M059J (cell line): ENCODE results near the gene ATP11A. TPM values are rescaled to one million over a fixed set of nuclear protein-coding genes. Genes with fewer than 3 reads are reported as not detected.

Experiments used
- DNase-seq: peaks from one replicate; pipeline ENCODE4 v3.0.0-alpha.2; 2012; ENCODE audit warnings: low read depth
- total RNA-seq: library from RNA; depleted of rRNA; stranded (reverse); fragments of >200 nt; shearing (Covaris generic); gene quantifications from 2 replicates; pipeline ENCODE4 v1.2.3, GENCODE V29; 2014

ATP11A gene
- total RNA-seq, 1 experiment from 2014 or later: 6.0 TPM

DNA sequence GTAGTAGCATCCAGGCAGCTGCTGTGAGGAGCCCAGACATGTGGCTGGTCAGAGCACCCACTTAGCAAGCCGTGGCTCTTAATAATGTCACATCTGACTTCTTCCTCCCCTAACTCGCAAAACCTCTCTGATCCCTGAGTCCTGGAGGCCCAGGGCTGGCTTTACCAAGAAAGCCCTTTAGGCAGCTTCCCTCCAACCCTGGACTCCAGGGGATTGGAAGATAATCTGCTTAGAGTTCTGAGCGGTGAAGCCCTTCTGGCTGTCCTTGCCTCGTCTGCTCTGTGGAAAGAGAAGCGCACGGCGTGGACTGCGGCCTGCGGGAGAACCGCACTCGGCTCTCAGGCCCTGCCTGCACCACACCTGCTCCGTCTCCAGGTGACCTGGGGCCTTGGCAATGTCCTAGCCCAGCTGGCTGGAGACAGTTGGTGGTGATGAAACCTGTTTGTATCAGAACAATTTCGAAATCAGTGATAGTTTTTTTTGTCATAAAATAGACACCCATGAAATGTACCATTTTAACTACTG is 214.7 kb downstream of the ATP11A start:
- DNase-seq: no peak

DNA sequence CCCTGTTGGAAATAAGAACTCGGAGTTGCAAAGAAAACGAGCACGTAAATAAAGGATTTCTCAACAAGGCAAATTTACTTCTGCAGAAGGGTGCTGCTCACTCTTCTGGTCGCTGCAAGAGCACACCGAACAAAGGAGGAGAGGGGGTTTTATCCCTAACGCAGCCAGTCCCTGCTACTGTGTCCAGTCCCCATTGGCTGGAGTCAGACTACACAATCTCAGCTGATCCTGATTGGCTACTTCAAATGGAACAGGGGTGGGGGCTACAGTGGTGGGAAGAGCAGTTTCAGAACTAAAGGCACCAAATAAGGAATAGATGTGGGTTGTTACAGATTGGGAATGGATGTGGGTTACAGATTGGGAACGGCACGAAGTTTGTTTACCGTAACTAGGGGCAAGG is 215.2 kb downstream of the ATP11A start:
- no peak for DNase-seq

DNA sequence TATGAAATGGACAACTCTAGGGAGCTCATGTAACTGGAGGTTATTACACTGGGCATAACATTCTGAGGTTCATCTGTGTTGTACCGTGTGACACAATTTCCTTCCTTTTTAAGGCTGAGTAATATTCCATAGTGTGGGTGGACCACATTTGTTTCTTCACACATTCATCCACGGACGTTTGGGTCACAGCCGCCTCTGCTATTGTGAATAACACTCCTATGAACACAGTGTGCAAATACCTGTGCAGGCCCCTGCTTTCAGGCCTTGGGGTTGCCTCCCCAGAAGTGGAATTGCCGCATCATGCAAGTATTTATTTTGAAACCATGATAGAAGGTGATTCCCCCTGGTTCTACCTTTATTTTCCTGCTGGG is 215.8 kb downstream of the ATP11A start:
- no peak for DNase-seq

DNA sequence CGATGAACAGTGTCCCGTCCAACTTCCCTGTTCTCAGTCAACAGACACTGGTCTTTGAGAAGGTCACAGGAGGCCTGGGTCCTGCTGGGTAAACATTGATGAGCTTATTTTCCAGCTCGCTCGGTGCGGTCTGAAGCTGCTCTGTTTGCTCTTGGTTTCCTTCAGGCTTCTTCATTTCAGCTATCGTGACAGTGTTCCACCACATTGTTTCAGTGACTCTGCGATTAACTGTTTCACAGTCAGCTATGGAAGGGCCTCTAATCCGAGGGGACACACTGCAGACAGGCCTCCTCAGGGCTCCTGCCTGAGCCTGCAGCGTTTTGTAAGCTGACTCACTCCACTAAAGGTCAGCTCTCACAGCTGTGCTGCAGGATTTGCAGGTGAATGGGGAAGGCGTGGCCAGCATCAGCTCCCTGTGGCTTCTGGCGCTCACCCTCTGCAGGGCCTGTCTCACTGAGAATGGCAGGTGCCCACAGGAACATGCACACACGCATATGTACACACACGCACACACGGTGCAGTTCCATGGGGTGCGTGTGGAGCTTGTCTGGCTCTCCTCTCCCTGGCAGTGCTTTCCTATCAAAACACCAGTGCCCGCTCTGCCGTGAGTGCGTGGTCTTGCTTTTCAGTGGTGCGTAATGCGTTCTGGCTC is 216.3 kb downstream of the ATP11A start:
- no peak for DNase-seq

DNA sequence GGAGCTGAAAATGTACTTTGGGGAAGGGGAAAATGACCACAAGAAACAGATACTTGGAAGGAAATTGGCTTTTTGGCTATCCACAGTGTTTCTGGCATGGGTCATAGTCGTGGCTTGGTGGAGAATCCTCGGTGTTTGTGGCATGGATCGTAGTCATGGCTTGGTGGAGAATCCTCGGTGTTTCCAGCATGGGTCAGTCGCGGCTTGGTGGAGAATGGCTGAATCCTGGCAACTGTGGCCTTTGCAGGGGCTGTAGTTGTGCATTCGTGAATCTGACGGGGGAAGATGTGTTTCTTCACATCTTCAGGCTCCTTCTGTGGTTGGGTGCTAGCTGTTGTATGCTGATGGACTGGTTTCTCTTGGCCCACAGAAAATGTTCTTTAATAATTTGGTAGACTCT is 217.4 kb downstream of the ATP11A start:
- DNase-seq: no peak

DNA sequence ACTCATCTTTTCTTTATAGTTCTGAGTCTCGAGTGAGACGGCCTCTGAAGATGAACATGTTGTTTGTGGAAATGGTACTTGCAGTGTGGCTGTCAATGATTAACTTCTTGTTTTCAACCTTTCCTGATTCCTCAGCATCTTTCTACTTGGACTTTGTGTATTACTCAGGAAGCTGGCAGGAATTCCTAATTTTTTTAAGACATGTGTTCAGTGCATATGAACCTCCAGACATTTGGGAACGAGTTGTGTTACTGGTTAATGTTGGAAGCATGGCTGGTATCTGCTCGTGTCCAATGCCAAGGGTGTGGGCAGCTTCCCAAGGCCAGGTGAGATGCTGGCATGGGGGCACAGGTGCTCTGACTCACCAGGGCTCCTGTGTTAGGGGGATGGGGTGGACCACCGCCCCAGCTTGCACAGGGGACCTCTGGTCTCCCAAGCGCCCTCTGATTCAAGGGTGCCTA is 218.1 kb downstream of the ATP11A start:
- no peak for DNase-seq

DNA sequence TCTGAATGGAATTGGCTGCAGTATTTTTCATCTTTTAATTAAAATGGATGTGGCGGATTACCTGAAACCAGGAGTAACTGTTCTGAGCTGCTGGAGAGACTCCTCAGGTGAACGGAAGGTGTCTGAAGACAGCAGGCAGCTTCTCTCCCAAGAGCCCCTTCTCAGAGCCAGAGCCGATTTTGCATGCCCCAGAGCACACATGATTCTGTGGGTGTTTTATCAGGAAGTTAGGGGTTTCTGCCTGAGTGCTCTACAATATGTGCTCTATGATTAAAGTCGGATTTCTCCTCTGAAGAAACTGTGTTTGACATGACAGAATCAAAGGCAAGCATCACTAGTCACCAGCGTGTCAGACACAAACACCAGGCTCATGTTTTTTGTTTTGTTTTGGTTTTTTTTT is 218.5 kb downstream of the ATP11A start:
- no peak for DNase-seq

DNA sequence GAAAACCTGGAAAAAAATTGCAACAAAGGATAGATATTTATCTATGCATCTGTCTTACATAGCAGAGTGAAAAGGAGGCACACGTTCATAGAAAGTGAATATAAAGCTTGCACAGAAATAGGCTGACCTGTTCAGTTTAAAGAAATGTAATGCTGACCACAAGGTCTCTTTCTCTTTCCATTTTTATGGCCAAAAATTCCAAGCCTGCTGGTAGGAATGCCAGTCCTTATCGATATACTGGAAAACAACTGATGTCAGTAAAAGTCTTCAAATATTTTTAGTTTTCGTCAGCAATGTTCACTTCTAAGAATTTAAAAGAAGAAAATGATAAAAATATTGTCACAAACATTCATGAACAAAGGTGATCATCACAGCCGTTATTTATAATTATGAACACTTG is 220.2 kb downstream of the ATP11A start:
- no peak for DNase-seq

DNA sequence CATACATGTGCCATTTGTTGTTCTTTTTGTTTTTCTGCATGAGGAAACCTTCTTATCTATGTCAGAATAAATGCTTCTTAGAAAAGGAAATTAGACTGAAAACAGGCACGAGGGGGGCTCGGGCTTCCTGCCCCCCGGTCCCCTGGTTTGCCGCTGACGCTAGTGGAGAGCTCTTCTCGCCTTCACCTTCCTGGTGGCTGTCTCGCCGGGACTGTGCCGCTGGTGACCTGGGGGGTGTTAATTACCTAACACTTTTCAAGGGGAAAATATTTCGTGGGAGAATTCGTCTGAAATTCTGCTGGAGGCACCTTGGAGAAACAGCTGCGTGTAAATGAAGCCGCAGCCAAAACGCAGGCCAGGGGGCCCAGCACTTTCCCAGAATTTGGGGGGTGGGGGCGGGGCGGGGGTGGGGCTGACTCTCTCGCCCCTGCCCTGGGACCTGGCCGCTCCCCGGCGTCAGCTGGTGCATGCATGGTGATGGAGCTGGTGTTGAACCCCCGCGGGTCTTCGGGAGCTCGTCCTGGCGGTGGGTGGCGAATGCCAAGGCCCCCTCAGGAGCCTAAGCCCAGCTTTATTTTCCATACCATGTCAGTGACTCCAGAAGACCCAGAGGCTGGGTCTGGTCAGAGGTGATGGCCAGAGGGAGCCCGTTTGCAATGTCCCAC is 220.9 kb downstream of the ATP11A start:
- no peak for DNase-seq

DNA sequence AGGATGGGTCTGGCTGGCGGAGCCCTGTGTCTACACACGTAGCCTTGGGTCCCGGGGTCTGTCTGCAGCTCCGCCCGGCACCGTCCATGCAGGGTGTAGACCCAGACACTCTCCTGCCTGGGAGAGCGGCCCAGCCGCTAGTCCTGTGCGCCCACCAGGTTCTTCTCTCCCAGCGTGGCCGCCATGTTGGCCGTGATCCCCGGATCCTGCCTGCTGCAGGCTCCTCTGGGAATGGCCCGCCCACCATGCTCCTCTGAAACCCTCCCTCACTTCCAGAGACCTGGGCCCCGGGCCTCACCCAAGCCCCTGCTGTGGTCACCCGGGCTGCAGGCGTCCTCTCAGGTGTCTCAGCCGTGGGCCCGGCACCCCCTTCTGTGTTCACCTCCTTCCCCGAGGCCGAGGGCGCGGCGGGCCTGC is 221.5 kb downstream of the ATP11A start:
- no peak for DNase-seq

DNA sequence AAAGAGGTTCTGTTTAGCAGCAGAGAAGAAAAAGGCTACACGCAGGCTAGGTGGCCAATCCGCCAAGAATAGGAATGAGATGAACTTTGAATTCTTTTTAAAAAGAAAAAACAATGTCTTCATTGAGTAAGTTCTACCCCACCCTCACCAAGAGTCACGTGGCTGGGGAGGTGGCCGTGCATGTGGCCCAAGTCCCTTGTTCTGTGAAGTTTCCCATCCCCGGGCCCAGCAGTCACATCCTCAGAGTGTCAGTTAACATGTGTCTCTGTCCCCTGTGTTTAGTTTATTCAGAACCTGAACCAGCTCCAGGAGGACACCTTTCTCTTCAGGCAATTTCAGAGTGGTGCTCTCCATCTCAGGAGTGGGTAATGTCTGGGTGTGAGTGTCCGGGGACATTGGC is 222.0 kb downstream of the ATP11A start:
- DNase-seq: no peak

DNA sequence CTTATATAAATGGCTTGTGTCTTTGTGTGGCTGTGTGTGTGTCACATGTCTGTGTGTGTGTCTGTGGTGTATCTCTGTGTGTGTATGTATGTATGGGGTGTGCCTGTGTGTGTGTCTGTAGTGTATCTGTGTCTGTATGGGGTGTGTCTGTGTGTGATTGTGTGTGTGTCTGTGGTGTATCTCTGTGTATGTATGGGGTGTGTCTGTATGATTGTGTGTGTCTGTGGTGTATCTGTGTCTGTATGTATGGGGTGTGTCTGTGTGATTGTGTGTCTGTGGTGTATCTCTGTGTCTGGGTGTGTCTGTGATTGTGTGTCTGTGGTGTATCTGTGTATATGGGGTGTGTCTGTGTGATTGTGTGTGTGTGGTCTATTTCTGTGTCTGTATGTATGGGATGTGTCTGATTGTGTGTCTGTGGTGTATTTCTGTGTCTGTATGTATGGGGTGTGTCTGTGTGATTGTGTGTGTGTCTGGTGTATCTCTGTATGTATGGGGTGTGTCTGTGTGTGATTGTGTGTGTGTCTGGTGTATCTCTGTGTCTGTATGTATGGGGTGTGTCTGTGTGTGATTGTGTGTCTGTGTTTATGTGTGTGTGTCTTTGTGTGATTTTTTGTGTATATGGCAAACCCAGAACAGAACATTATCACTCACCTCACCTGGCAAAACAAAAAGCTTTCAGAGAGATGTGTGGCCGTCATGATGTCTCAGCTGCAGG is 223.0 kb downstream of the ATP11A start:
- DNase-seq: no peak

DNA sequence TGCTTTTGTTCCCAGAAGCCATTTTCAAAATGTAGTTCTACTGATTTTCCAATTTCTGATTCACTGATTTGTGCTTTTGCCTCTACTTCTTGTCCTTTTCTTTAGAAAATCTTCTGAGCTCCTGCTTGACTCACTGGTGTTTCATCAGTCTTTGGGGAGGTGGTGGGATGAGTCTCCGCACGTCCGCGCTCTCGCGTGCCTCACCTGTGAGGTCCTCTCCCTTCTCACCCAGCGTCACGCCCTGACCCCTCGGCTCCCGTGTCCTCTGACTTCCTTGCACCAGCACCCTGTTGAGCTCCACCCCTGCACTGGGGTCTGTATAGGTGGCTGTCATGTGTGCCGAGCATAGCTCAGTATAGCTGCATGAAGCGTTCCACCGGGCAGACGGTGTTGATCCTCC is 226.5 kb downstream of the ATP11A start:
- no peak for DNase-seq

DNA sequence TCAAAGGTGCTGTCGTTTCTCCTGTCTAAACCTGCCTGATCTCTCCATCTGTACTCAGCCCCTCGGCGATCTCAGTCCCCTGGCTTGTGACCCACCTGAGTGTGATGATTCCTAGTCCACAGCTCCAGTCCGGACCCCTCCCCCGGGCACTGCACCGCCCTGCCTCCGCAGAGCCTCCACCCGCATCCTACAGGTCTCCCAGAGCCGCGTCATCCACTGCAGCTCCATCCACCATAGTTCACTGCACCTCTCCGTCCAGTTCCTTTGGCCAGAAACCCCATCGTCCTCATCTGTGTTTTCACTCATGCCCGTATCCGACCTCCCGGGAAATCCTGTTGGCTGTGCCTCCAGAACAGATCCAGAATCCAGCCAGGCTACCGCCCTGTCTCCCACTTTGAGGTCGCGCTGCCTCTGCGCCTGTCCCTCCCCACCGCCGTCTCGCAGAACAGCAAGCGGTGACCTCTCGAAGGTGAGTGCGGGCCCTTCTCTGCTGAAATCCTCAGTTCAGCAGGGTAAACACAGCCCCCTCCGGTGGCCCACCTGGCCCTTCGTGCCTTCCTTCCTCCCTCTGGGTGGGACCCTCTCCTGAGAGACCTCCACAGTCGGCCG is 227.3 kb downstream of the ATP11A start:
- DNase-seq: no peak

DNA sequence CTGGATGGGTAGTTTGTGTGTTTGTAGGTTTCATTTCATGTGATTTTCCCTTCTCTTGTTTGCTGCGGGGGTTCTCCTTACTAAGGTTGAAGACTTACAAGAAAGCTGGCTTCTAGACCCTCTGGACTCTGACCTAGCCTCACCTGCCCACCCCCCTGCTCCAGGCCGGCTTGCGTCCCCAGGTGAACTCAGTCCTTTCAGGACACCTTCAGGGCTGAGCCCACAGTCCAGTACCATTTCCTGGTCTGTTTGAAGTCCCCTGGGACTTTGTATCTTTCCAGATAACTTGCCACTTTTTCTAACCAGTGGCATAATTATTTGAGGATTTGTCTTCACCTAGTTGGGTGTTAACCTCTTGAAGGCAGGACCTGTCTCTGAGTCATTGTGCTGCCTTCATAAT is 227.9 kb downstream of the ATP11A start:
- no peak for DNase-seq

DNA sequence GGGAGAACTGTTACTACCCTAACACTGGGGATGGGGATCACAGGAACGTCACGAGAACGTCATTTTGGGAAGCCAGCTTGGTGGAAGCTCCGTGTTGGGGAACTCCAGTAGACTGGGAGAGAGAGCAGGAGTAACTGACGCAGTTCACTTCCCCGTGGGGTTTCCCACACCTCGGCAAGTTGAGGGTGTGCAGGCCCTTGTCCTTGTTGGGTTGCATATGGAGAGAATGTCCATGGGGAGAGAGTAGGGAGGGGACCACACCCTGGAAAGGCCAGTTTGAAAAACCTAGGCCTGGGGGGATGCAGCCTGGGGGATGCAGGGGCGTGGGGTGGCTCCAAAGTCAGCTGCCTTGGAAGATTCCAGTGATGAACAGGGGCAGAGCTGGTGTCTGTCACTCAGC is 228.4 kb downstream of the ATP11A start:
- DNase-seq: no peak

DNA sequence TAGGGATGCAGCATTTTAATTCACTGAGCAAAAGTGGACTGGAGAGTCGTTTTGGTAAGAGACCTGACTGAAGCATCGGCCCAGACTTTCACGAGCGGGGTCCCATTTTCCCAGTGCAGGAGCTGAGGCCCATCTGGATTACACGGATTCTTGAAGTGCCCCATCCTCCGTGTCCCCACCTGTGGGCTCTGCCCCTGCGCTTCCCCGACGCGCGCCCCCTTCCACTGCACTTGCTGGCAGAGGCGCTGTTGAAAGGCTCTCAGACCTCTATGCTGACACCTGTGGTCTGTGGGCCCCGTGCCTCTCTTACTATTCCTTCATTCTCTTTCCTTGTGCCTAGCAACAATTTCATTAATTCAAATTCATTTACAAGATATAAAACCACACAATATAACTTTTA is 228.9 kb downstream of the ATP11A start:
- no peak for DNase-seq

DNA sequence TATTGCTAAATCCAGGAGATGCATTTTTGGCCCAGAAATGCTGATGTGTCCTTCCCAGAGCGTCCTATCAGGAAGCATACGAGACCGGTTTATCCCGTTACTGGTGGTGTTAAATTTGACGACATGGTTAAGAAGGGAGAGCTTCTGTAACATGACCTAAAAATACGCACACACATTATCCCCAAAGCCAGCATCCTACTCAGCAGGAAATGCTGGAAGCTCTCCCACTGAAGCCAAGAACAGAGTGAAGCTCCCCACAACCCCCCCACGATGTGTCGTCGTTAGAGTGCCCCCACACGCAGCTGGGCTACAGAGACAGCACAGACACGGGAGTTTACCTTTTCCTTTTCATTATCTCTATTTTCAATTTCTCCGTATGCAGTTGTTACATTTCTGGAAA is 234.1 kb downstream of the ATP11A start:
- no peak for DNase-seq

DNA sequence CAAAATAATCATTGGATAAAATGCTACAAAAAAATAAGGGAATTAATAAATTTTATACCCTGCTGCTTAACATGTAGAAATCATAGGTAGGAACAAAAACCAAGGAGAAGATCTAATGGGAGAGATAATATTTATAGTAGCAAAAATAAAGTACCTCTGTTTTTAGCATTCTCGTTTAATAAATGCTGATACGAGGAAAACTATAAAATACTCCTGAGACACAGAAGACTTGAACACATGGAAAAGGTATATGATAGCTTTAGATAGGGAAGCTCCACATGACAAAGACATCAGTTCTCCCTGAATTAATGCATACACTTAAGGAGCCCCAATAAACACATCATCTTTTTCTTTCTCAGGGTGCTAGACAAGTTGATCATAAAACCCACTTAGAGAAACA is 234.5 kb downstream of the ATP11A start:
- no peak for DNase-seq

DNA sequence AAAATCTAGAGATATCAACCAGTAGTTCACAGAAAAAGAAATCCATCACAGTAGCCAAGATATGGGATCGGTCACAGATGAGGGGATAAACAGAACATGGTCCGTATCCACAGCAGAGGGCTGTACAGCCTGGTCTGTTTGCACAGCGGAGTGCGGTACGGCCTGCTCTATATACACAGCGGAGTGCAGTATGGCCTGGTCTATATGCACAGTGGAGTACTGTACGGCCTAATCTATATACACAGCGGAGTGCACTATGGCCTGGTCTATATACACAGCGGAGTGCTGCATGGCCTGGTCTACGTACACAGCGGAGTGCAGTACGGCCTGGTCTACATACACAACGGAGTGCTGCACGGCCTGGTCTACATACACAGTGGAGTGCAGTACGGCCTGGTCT is 236.2 kb downstream of the ATP11A start:
- DNase-seq: no peak

DNA sequence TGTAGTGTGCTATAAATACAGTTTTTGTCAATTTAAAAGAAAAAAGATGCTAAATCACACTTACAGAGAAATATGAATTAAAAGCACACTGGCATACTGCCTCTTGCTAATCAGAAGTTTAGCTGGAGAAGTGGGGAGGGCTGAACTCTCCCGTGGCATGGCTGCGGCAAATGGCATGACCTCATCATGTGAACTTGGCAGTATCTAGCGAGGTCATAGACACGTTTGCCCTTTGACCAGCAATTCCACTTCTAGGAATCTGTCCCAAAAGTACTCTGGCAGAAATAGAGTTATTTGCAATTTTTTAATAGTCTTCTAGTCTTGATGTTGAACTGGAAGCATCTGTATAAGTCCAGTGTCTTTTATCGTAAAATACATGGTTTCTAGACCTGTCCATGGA is 237.2 kb downstream of the ATP11A start:
- DNase-seq: no peak
